SK-N-SH treated with all-trans-retinoic acid at 6 μM for 48 hours (cell line): ENCODE data around the gene CPNE8.

Experiments used
- CSRNP3 ChIP-seq: fragments of 250-450 bp; sonication (Bioruptor Pico); IDR thresholded peaks from 2 replicates; pipeline ENCODE4 v1.5.1; 2021; ENCODE audit warnings: mild to moderate bottlenecking, moderate library complexity
- PATZ1 ChIP-seq: fragments of 250-450 bp; sonication (Bioruptor Pico); IDR thresholded peaks from 2 replicates; pipeline ENCODE4 v1.8.0; 2020; ENCODE audit warnings: mild to moderate bottlenecking, moderate library complexity, borderline replicate concordance
- PPARA ChIP-seq: fragments of 250-450 bp; sonication (Bioruptor Pico); IDR thresholded peaks from 2 replicates; pipeline ENCODE4 v1.5.0; 2020; ENCODE audit warnings: mild to moderate bottlenecking, borderline replicate concordance
- RARB ChIP-seq: fragments of 250-450 bp; sonication (Bioruptor Pico); IDR thresholded peaks from 2 replicates; pipeline ENCODE4 v1.8.0; 2021; ENCODE audit warnings: mild to moderate bottlenecking, moderate library complexity
- ZC3H10 ChIP-seq: fragments of 250-450 bp; sonication (Bioruptor Pico); IDR thresholded peaks from 2 replicates; pipeline ENCODE4 v1.5.1; 2021; ENCODE audit warnings: mild to moderate bottlenecking, moderate library complexity
- ZFP3 ChIP-seq: fragments of 250-450 bp; sonication (Bioruptor Pico); IDR thresholded peaks from 2 replicates; pipeline ENCODE4 v1.5.0; 2020; ENCODE audit warnings: mild to moderate bottlenecking, moderate library complexity

GRCh38 chr12:38919191-38919590 lies 13.8 kb upstream of the CPNE8 start:
- no peak for TF ChIP-seq CSRNP3
- TF ChIP-seq RARB (CRISPR knock-in tag): no peak
- TF ChIP-seq ZC3H10 (CRISPR knock-in tag): no peak
- no peak for TF ChIP-seq PATZ1
- no peak for TF ChIP-seq ZFP3
- TF ChIP-seq PPARA (CRISPR knock-in tag): no peak
